NCI-H1417 treated with DMSO at 0.1 percent for 48 hours (cell line): ENCODE results near the gene ERBIN.
"Not testable (repeated sequence)": the region's sequence is repeated elsewhere in the genome, so short reads cannot be mapped to it uniquely, and the experiment has no call there.

Source experiments
- DNase-seq: peaks from one replicate; lab custom pipeline; 2025; lab: John Stamatoyannopoulos, UW

ERBIN gene

GRCh38 chr5:66009277-66009676 is 82.9 kb downstream of the ERBIN start:
- no peak for DNase-seq

- DNase-seq, result no peak
These were observed 84.1 kb downstream of the ERBIN start for GRCh38 chr5:66010476-66010875.

- no peak for DNase-seq
These were observed 85.9 kb downstream of the ERBIN start for GRCh38 chr5:66012271-66012670.

GRCh38 chr5:66013397-66013796 is 87.0 kb downstream of the ERBIN start:
- no peak for DNase-seq

- DNase-seq, result no peak
These were observed 87.5 kb downstream of the ERBIN start for GRCh38 chr5:66013906-66014305.

GRCh38 chr5:66015196-66015960 is 89.0 kb downstream of the ERBIN start:
- no peak for DNase-seq

GRCh38 chr5:66021585-66021984 is 95.2 kb downstream of the ERBIN start:
- DNase-seq, result no peak

- DNase-seq, result no peak
These were observed 112.9 kb downstream of the ERBIN start for GRCh38 chr5:66039296-66039695.

- DNase-seq, result no peak
These were observed 113.3 kb downstream of the ERBIN start for GRCh38 chr5:66039701-66040100.

- no peak for DNase-seq
These were observed 115.3 kb downstream of the ERBIN start for GRCh38 chr5:66041627-66042026.

GRCh38 chr5:66057239-66057638 is 130.9 kb downstream of the ERBIN start:
- no peak for DNase-seq

GRCh38 chr5:66061320-66061719 is 134.9 kb downstream of the ERBIN start:
- not testable (repeated sequence) for DNase-seq

- not testable (repeated sequence) for DNase-seq
These were observed 136.7 kb downstream of the ERBIN start for GRCh38 chr5:66063061-66063460.

GRCh38 chr5:66066826-66067225 is 140.5 kb downstream of the ERBIN start:
- DNase-seq, result no peak

- no peak for DNase-seq
These were observed 145.7 kb downstream of the ERBIN start for GRCh38 chr5:66072031-66072430.

GRCh38 chr5:66074901-66075300 is 148.5 kb downstream of the ERBIN start:
- DNase-seq, result no peak

- no peak for DNase-seq
These were observed 154.3 kb downstream of the ERBIN start for GRCh38 chr5:66080664-66081063.

GRCh38 chr5:66089384-66089783 is 163.0 kb downstream of the ERBIN start:
- no peak for DNase-seq

GRCh38 chr5:66100851-66101250 is 174.5 kb downstream of the ERBIN start:
- DNase-seq, result no peak

- no peak for DNase-seq
These were observed 186.8 kb downstream of the ERBIN start for GRCh38 chr5:66113160-66113559.

- DNase-seq, result no peak
These were observed 191.9 kb downstream of the ERBIN start for GRCh38 chr5:66118304-66118703.

- DNase-seq, result no peak
These were observed 196.1 kb downstream of the ERBIN start for GRCh38 chr5:66122379-66123034.

- no peak for DNase-seq
These were observed 202.8 kb downstream of the ERBIN start for GRCh38 chr5:66129144-66129543.

- no peak for DNase-seq
These were observed 204.1 kb downstream of the ERBIN start for GRCh38 chr5:66130493-66130892.
